T-helper 22 cell (primary cell): ENCODE data around the gene ROBO2.

ENCODE experiments used
- DNase-seq: peaks from one replicate; pipeline ENCODE4 v3.0.0-alpha.2; 2020; ENCODE audit warnings: low read depth

ROBO2 gene

GRCh38 chr3:77122652-77123051 is 82.8 kb downstream of the ROBO2 start:
- no peak for DNase-seq

DNA sequence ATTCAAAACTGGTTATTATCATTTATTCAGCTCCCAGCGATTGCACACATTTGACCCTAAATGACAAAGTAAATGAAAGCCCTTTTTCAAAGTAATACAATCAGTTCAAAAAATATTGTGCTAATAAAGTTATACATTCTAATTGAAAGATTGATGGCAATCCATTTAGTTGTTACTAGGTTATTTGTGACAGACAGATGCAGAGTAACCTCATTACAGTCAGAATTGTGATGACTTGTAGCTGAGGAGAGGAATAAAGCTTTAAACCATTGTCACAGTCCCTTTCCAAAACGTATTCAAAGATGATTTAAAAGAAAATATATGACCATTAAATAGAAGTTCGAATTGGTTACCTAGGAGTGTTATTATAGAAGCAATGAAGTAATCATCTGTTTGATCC is 86.1 kb downstream of the ROBO2 start:
- no peak for DNase-seq

- DNase-seq = no peak
Measured at GRCh38 chr3:77134769-77135168, 94.9 kb downstream of the ROBO2 start.

- no peak for DNase-seq
Measured at GRCh38 chr3:77137559-77137958, 97.7 kb downstream of the ROBO2 start.

DNA sequence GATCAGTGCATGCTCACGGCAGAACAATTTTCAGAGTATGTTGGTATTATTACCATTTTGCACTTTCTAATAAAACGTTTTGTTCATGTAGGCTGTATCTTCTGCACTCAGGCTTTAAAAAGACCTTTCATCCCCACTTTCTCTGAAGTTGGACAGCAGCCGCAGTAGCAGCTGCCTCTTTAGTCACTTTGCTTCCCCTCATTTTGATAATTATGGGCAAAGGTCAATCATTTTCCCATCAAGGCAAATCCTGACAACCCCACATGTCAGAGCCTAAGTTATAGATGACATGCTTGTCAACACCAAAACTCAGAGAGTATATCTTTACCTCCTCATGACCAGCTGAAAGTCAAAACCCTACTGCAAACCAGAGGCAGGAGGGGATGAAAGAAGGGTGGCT is 99.7 kb downstream of the ROBO2 start:
- DNase-seq = no peak

GRCh38 chr3:77141423-77141822 is 101.5 kb downstream of the ROBO2 start:
- DNase-seq = no peak

- no peak for DNase-seq
Measured at GRCh38 chr3:77142578-77142977, 102.7 kb downstream of the ROBO2 start.

DNA sequence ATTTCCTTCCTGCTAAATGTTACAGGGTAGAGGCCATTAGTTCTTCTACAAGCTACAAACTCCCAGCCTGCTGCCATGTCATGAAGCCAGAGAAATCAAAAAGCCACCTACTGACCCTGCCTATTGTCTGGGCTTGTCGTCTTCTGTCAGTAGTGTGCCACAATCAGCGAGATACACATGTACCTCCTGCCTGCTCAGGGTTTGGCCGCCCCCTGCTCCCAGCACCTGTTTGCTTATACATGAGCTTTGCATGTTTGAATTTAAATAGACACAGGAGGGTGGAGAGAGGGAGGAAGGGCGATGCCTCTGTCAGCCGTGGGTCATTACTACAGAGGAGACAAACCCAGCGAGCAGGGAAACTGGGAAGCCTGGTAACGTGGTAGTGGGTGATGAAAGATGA is 106.1 kb downstream of the ROBO2 start:
- DNase-seq = no peak

GRCh38 chr3:77147836-77148578 is 108.1 kb downstream of the ROBO2 start:
- no peak for DNase-seq

- no peak for DNase-seq
Measured at GRCh38 chr3:77149382-77149781, 109.5 kb downstream of the ROBO2 start.

DNA sequence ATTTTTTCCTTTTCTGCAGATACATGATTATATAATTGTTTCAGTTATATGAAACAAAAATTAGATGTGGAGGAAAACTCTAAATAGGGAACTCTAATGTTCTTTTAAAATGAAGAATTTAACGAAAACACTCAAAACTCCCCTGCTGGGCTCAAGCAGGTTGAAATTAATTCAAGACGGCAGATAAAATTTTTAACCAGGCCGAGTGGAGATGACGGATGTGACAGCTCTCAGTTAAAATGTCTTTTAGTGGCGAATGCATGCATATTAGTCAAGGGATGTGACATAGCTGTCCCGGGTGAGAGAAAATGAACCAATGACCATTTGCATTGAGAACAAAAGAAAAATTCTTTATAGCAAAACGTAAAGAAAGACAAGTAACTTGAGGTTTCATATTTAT is 110.1 kb downstream of the ROBO2 start:
- DNase-seq = no peak

DNA sequence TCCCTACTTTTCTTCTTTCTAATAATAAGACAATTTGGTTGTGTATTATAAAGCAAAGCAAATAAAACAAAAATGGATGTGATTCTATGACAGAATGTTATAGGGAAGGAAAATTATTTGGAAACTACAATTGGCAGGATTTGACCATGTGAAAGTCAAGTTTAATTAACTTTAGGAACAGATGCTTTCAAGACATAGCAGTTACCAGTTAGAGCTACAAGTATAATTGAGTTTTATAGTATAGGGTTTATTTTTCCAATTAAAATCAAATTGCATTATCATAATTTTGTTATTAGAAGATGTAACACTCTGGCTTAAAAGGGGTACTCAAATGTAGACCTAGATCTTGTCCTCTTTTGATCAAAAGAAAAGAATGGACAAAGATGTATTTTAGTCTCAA is 110.9 kb downstream of the ROBO2 start:
- DNase-seq = no peak

DNA sequence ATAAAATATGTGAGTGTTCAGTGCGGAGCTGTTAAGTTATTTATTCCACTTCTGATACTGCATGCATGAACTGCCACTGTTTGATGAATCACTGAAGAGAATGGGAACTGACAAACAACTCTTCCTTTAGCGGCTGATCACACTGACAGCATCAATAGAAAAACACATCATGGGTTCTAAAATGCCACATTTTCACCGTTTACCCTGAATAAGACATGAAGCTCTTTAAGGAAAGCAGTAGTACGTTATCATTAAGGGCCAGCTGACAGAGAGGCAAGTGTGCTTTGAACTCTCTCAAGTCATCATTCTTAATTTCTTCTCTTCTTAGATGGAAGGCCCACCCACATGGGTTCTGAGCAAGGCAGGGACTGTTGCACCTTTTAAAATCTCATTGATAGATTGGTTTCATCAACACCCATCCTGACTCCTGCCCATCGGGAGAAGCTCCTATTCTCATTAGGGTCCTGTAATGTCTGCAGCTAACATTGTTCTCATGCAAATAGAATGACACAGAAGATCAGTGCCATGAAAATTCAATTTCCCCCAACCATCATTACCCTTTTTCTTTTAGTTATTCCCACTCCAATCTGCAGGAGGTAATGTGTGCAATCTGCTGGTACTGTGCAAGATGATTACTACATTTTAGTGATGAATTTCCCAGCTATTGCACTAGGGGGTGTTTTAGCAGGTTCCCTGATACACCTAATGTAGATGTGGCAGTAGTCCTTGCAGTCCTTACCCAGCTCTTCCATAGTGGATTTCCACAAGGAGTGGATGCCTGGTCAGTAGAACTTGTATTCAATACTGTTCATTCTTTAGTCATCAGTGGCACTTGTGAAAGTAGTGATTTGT is 119.1 kb downstream of the ROBO2 start:
- DNase-seq = no peak

GRCh38 chr3:77160931-77161497 is 121.1 kb downstream of the ROBO2 start:
- DNase-seq = no peak

DNA sequence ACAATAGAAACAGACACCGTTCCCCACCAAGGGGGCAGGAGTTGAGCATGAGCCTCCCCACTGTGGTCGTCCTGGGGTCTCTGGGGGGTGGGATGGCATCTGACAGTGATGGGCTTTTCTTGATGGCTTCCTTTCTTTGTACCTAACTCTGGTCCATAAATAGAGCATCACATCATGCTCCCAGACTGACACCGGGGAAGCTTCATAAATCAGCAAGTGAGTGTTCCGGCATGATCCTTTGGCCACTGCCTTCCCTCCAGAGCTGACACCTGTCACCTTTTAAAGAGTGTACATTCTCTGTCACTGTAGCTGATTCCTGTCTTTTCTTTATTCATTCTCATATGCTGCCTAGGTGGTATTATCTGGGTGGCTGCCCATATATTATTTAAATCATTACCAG is 129.9 kb downstream of the ROBO2 start:
- DNase-seq = no peak

- DNase-seq = no peak
Measured at GRCh38 chr3:77171026-77171425, 131.1 kb downstream of the ROBO2 start.

GRCh38 chr3:77179762-77180161 is 139.9 kb downstream of the ROBO2 start:
- DNase-seq = no peak

DNA sequence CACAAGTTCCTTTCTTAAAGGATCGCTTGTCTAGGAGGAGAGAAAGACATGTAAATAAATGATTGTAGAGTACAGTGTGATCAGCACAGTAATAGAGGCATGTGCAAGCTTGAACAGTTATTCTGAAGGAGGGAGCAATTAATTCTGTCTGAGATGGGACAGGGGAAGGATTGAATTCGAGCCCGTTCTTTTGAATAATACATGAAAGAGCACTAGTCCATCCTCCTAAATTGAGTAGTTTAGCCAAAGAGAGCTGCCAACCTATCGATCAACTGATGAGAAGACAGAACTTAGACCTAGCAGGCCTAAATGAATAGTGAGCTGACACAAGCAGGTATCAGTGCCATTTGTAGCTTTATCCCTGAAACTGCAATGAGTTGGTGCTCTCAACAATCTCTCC is 142.4 kb downstream of the ROBO2 start:
- DNase-seq = no peak

GRCh38 chr3:77186319-77186718 is 146.4 kb downstream of the ROBO2 start:
- DNase-seq = no peak

DNA sequence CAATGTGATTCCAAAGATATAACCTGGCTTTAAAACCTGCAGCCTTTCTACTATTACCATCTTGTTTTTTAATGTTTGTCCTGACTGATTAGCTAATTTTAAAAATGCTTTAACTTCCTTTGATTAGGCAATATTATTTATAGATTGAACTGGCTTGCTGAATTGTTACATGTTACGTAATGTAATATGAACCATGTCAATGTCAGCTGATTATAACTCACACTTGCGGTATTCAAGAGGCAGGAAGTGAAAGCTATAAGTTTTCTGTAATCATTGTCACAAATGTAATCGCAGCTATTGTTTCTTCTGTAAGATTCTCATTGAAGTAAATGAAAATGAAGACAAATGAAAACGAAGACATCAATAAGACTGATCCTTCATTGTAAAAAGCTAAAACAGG is 146.8 kb downstream of the ROBO2 start:
- DNase-seq = no peak

- DNase-seq = no peak
Measured at GRCh38 chr3:77188210-77188609, 148.3 kb downstream of the ROBO2 start.

DNA sequence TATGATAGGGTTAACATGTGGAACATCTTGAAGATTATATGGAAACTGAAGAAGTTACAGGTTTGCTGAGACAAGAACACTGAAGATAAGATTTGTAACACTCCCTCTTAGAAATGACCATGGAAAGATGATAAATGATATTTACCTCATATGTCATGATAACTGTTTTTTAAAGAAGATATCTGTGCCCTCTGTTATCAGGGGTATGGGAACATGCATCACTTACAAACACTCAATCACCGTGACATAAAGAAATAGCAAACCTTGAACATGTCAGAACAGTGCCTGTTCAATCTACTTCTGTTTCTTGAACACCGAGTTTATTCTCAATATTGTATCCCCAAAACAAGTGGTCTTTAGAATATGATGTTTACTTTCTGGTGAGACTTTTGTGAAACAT is 149.4 kb downstream of the ROBO2 start:
- no peak for DNase-seq

DNA sequence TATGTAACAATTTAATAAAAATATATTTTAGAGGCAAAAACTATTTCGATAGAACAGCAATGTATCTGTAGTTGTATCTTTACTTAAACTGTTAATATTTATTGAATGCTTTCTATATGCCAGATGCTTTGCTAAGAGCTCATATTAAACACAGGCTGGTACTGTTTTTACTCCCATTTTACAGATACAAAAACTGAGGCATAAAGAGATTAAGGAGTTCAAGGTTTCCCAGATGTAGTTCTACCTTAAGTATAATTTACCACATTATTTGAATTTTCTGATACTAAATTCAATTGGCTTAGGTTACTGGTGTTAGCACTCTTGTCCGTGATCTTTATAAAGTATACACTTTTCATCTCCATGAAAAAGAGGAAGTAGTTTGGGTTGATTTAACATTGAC is 149.8 kb downstream of the ROBO2 start:
- no peak for DNase-seq
